ENCODE data around the gene AGO1. TPM values are rescaled to one million over a fixed set of nuclear protein-coding genes. Genes with fewer than 3 reads are reported as not detected.

AGO1 gene
- total and polyA plus RNA-seq, 2 of the 8 experiments (the other 6 are each of a cell fraction or from before 2014, with no cell fraction given), result 15.1 to 73.7 TPM

DNA sequence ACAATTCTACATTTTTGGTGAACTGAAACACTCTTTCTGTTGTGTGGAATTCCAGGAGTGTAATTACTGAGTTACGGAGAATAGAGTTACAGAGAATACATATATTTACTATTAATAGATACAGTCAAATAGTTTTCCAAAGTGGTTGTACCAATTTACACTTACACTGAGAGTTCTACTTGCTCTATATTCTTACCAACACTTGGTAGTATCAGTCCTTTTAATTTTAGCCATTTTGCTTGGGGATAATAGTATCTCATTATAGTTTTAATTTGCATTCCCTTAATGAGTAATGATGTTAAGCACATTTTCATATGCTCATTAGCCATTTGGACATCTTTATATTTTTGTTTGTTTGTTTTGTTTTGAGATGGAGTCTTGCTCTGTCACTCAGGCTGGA lies 46.3 kb upstream of the AGO1 start:
- H3K14ac ChIP-seq (ENCODE audit: insufficient read length), result no peak overlapping the region
- TF ChIP-seq, protein P1, sequence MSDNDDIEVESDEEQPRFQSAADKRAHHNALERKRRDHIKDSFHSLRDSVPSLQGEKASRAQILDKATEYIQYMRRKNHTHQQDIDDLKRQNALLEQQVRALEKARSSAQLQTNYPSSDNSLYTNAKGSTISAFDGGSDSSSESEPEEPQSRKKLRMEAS (IDR thresholded peaks at IDR 0.05), result no peak
- TF ChIP-seq CEBPB (IDR thresholded peaks at IDR 0.05; ENCODE audit: low read depth, low read length), result no peak
- TF ChIP-seq, protein P2, sequence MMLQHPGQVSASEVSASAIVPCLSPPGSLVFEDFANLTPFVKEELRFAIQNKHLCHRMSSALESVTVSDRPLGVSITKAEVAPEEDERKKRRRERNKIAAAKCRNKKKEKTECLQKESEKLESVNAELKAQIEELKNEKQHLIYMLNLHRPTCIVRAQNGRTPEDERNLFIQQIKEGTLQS (IDR thresholded peaks at IDR 0.05; ENCODE audit: insufficient read depth, low read depth, low read length), result no peak
- H2BK12ac ChIP-seq (ENCODE audit: low read depth, low read length), result no peak overlapping the region
- H4K20me1 ChIP-seq (replicated peaks in 1 of 2; ENCODE audit: control insufficient read depth in 1 of 2, insufficient read depth in 2 of 2, low read length in 2 of 2), result no peaks in the 10 kb centered on the region
- H3K36me3 ChIP-seq (ENCODE audit: control insufficient read depth in 2 of 4, insufficient read depth in 4 of 4, low read length in 3 of 4), result peaks cover 0 to 11% (median 7%) of the 10 kb centered on the region in 4 experiments; a peak in 4 of 8 replicates
- no peak overlapping the region for H3K9ac ChIP-seq (replicated peaks in 1 of 4; ENCODE audit: extremely low read depth in 1 of 4, low read depth in 3 of 4, low read length in 3 of 4)
- no peak overlapping the region for H3K4me3 ChIP-seq (ENCODE audit: extremely low read depth in 1 of 4, insufficient read depth in 2 of 4, low read depth in 3 of 4, low read length in 4 of 4)
- H3K18ac ChIP-seq (ENCODE audit: extremely low read depth, low read length), result no peak overlapping the region
- H3K4me2 ChIP-seq (ENCODE audit: insufficient read depth in 1 of 2, low read depth in 2 of 2, low read length in 2 of 2), result no peak overlapping the region
- H3K4ac ChIP-seq (replicated peaks; ENCODE audit: insufficient read length, low read depth, low read length), result no peak overlapping the region
- H2BK120ac ChIP-seq (replicated peaks; ENCODE audit: low read depth, low read length), result no peak overlapping the region
- no peaks in the 10 kb centered on the region for H3K27me3 ChIP-seq (replicated peaks in 1 of 4; ENCODE audit: control insufficient read depth in 3 of 4, extremely low read depth in 1 of 4, insufficient read depth in 3 of 4, low read length in 3 of 4)
- no peaks in the 10 kb centered on the region for H3K4me1 ChIP-seq (replicated peaks in 1 of 4; ENCODE audit: control insufficient read depth in 3 of 4, insufficient read depth in 4 of 4, low read length in 3 of 4)
- H4K8ac ChIP-seq (ENCODE audit: extremely low read depth, insufficient read depth, low read length), result no peak overlapping the region
- no peak overlapping the region for H2BK20ac ChIP-seq (ENCODE audit: low read length)
- FAIRE-seq, result no peak
- no peak overlapping the region for H4K5ac ChIP-seq (ENCODE audit: insufficient read length, low read depth, low read length)
- no peak overlapping the region for H4K91ac ChIP-seq (replicated peaks; ENCODE audit: insufficient read length, low read length)
- no peak overlapping the region for H2AK5ac ChIP-seq (ENCODE audit: low read depth, low read length)
- H3K79me2 ChIP-seq (ENCODE audit: control insufficient read depth in 1 of 2, insufficient read depth in 2 of 2, low read length in 2 of 2), result no peaks in the 10 kb centered on the region
- H3K56ac ChIP-seq (replicated peaks; ENCODE audit: insufficient read length, low read depth, low read length), result no peak overlapping the region
- H3K23me2 ChIP-seq (ENCODE audit: low read depth, low read length), result no peaks in the 10 kb centered on the region
- no peak overlapping the region for H2BK15ac ChIP-seq (ENCODE audit: low read length)
- no peak for DNase-seq (ENCODE audit: low read depth in 1 of 2, low spot score in 2 of 2)
- ChIA-PET POLR2A (ENCODE audit: partially characterized antibody) (no interaction called here), CTCF (ENCODE audit: partially characterized antibody) (no interaction called here)
- H2BK5ac ChIP-seq (ENCODE audit: low read depth, low read length), result no peak overlapping the region
- no peaks in the 10 kb centered on the region for H3K9me3 ChIP-seq (ENCODE audit: insufficient read depth in 2 of 2, low read depth in 1 of 2, low read length in 1 of 2)
- H3K27ac ChIP-seq (ENCODE audit: low read depth, low read length), result no peak overlapping the region
- H2AFZ ChIP-seq (ENCODE audit: low read length), result no peak overlapping the region
- H3K79me1 ChIP-seq (ENCODE audit: low read depth, low read length), result no peaks in the 10 kb centered on the region
- no peak overlapping the region for H3K23ac ChIP-seq (ENCODE audit: insufficient read length)
- 92% methylated on average over 1 of the region's 1 CpG; no CpG with 5 or more reads in 1 of the 2 experiments for WGBS, 2 experiments (ENCODE audit: extremely low coverage in 1 of 2, insufficient coverage in 1 of 2, insufficient read length in 1 of 2, insufficient replicate concordance in 2 of 2, low coverage in 1 of 2, low lambda C conversion rate in 2 of 2, missing lambda C conversion rate in 1 of 2)
